SK-N-SH treated with all-trans-retinoic acid at 6 μM for 48 hours (cell line): Measurements from ENCODE around the gene CXCR1.

Experiments used
- ATAC-seq: fragments of 200-7000 bp; cut with Tn5 transposase; 3 replicates; pipeline ENCODE4 v1.9.1; 2020; ENCODE audit warnings: mild to moderate bottlenecking, moderate library complexity
- ARNTL ChIP-seq: fragments of 450-650 bp; formaldehyde crosslinking; IDR thresholded peaks from 2 replicates; pipeline ENCODE4 v1.5.0; 2020; ENCODE audit warnings: low read depth, mild to moderate bottlenecking, moderate library complexity, borderline replicate concordance
- BACH2 ChIP-seq: fragments of 250-450 bp; sonication (Bioruptor Pico); IDR thresholded peaks from 2 replicates; pipeline ENCODE4 v1.9.0; 2021; ENCODE audit warnings: mild to moderate bottlenecking, borderline replicate concordance
- CSDC2 ChIP-seq: fragments of 250-450 bp; sonication (Bioruptor Pico); IDR thresholded peaks from 2 replicates; pipeline ENCODE4 v1.5.0; 2020; ENCODE audit warnings: mild to moderate bottlenecking, moderate library complexity
- ESRRG ChIP-seq: fragments of 250-450 bp; sonication (Bioruptor Pico); IDR thresholded peaks from 2 replicates; pipeline ENCODE4 v1.6.1; 2021; ENCODE audit warnings: mild to moderate bottlenecking
- GLIS3 ChIP-seq: fragments of 250-450 bp; sonication (Bioruptor Pico); IDR thresholded peaks from 2 replicates; pipeline ENCODE4 v1.5.0; 2020; ENCODE audit warnings: mild to moderate bottlenecking, moderate library complexity
- ISL1 ChIP-seq: fragments of 250-450 bp; sonication (Bioruptor Pico); IDR thresholded peaks from 2 replicates; pipeline ENCODE4 v2.1.2; 2022; ENCODE audit warnings: mild to moderate bottlenecking, moderate library complexity
- OSR1 ChIP-seq: fragments of 250-450 bp; sonication (Bioruptor Pico); IDR thresholded peaks from 2 replicates; pipeline ENCODE4 v1.8.0; 2022; ENCODE audit warnings: moderate library complexity, mild to moderate bottlenecking, inconsistent platforms
- PPARA ChIP-seq: fragments of 250-450 bp; sonication (Bioruptor Pico); IDR thresholded peaks from 2 replicates; pipeline ENCODE4 v1.5.0; 2020; ENCODE audit warnings: mild to moderate bottlenecking, borderline replicate concordance
- RARB ChIP-seq: fragments of 250-450 bp; sonication (Bioruptor Pico); IDR thresholded peaks from 2 replicates; pipeline ENCODE4 v1.8.0; 2021; ENCODE audit warnings: mild to moderate bottlenecking, moderate library complexity
- SNAI2 ChIP-seq: fragments of 250-450 bp; sonication (Bioruptor Pico); IDR thresholded peaks from 2 replicates; pipeline ENCODE4 v1.5.0; 2020; ENCODE audit warnings: mild to moderate bottlenecking, moderate library complexity
- TCF4 ChIP-seq: fragments of 250-450 bp; sonication (Bioruptor Pico); IDR thresholded peaks from 2 replicates; pipeline ENCODE4 v1.8.0; 2021; ENCODE audit warnings: mild to moderate bottlenecking, moderate library complexity, borderline replicate concordance
- ZC3H10 ChIP-seq: fragments of 250-450 bp; sonication (Bioruptor Pico); IDR thresholded peaks from 2 replicates; pipeline ENCODE4 v1.5.1; 2021; ENCODE audit warnings: mild to moderate bottlenecking, moderate library complexity
- ZFP3 ChIP-seq: fragments of 250-450 bp; sonication (Bioruptor Pico); IDR thresholded peaks from 2 replicates; pipeline ENCODE4 v1.5.0; 2020; ENCODE audit warnings: mild to moderate bottlenecking, moderate library complexity
- ZFP30 ChIP-seq: fragments of 450-650 bp; formaldehyde crosslinking; IDR thresholded peaks from 2 replicates; pipeline ENCODE4 v1.5.0; 2022; ENCODE audit warnings: mild to moderate bottlenecking, moderate library complexity
- ZNF565 ChIP-seq: fragments of 450-650 bp; formaldehyde crosslinking; conservative IDR thresholded peaks from 2 replicates; pipeline ENCODE4 v1.5.0; 2020; ENCODE audit warnings: low read depth, mild to moderate bottlenecking, moderate library complexity
- ZNF70 ChIP-seq: fragments of 450-650 bp; formaldehyde crosslinking; IDR thresholded peaks from 2 replicates; pipeline ENCODE4 v1.5.0; 2020; ENCODE audit warnings: mild to moderate bottlenecking, moderate library complexity
- ZNF8 ChIP-seq: fragments of 450-650 bp; formaldehyde crosslinking; IDR thresholded peaks from 2 replicates; pipeline ENCODE4 v1.5.0; 2020; ENCODE audit warnings: mild to moderate bottlenecking, moderate library complexity
- TF ChIP-seq, protein P1 (sequence below): fragments of 250-450 bp; sonication (Bioruptor Pico); IDR thresholded peaks from 2 replicates; pipeline ENCODE4 v1.8.0; 2020; ENCODE audit warnings: mild to moderate bottlenecking, moderate library complexity, borderline replicate concordance
- TF ChIP-seq, protein P2 (sequence below): fragments of 250-450 bp; sonication (Bioruptor Pico); IDR thresholded peaks from 2 replicates; pipeline ENCODE4 v1.5.0; 2020; ENCODE audit warnings: mild to moderate bottlenecking, moderate library complexity
- TF ChIP-seq, protein P3 (sequence below): fragments of 250-450 bp; sonication (Bioruptor Pico); IDR thresholded peaks from 2 replicates; pipeline ENCODE4 v1.5.1; 2020; ENCODE audit warnings: low read depth, mild to moderate bottlenecking, moderate library complexity
- TF ChIP-seq, protein P4 (sequence below): fragments of 250-450 bp; sonication (Bioruptor Pico); IDR thresholded peaks from 2 replicates; pipeline ENCODE4 v1.5.1; 2021; ENCODE audit warnings: mild to moderate bottlenecking, moderate library complexity
- TF ChIP-seq, protein P5 (sequence below): fragments of 250-450 bp; sonication (Bioruptor Pico); IDR thresholded peaks from 2 replicates; pipeline ENCODE4 v1.8.0; 2021; ENCODE audit warnings: low read depth, mild to moderate bottlenecking, moderate library complexity, borderline replicate concordance

Gene CXCR1

DNA sequence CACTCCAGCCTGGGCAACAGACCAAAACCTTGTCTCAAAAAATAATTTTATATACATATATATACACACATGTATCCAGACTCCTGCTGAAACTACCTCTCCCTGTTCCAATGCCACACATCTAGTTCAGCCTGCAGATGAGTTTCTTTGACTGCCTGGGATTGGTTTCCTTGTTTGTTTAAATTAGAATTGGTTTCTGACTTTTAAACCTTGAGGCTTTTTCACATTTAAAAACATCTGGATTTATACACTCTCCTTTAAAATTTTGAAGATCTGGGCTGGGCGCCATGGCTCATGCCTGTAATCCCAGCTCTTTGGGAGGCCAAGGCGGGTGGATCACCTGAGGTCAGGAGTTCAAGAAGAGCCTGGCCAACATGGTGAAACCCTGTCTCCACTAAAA lies 21.8 kb upstream of the CXCR1 start:
- TF ChIP-seq ARNTL: no peak
- TF ChIP-seq, protein P1, sequence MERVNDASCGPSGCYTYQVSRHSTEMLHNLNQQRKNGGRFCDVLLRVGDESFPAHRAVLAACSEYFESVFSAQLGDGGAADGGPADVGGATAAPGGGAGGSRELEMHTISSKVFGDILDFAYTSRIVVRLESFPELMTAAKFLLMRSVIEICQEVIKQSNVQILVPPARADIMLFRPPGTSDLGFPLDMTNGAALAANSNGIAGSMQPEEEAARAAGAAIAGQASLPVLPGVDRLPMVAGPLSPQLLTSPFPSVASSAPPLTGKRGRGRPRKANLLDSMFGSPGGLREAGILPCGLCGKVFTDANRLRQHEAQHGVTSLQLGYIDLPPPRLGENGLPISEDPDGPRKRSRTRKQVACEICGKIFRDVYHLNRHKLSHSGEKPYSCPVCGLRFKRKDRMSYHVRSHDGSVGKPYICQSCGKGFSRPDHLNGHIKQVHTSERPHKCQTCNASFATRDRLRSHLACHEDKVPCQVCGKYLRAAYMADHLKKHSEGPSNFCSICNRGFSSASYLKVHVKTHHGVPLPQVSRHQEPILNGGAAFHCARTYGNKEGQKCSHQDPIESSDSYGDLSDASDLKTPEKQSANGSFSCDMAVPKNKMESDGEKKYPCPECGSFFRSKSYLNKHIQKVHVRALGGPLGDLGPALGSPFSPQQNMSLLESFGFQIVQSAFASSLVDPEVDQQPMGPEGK: no peak
- TF ChIP-seq, all 23 proteins: peak for 0
- no peak for ATAC-seq

DNA sequence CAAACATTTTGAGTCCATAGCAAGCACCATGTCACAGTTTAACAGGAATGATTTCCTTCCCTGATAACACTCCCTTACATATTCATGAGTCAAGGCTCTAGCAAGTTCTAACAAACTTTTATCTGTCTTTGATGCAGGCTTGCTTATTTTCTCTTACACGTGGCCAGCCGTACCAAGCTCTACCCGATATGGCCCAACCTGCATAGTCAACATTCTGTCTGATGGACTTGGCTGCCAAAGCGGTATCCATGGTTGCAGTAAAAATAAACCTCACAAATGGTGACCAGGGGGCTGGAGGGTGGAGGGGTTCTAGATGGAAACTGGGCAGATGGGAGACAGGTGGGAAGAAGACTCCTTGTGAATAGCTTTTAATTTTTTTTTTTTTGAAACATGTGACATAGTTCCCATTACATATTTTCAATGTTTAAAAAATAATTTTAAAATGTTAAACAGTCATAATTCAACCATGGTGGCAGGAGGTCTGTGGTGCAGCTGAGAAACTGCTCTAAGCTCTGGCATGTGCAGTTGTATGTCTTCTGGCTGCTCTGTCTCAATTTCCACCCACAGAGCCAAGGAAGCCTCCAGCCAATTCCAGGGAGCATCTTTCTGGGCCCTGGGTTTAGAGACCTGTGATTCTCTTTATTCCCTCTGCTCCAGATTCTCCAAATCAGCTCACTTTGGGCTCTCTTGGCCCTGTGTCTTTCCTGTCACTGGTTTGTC lies 20.7 kb upstream of the CXCR1 start:
- no peak for TF ChIP-seq ZFP3 (CRISPR knock-in tag)
- no peak for TF ChIP-seq ZNF8 (CRISPR knock-in tag)
- TF ChIP-seq, protein P2, sequence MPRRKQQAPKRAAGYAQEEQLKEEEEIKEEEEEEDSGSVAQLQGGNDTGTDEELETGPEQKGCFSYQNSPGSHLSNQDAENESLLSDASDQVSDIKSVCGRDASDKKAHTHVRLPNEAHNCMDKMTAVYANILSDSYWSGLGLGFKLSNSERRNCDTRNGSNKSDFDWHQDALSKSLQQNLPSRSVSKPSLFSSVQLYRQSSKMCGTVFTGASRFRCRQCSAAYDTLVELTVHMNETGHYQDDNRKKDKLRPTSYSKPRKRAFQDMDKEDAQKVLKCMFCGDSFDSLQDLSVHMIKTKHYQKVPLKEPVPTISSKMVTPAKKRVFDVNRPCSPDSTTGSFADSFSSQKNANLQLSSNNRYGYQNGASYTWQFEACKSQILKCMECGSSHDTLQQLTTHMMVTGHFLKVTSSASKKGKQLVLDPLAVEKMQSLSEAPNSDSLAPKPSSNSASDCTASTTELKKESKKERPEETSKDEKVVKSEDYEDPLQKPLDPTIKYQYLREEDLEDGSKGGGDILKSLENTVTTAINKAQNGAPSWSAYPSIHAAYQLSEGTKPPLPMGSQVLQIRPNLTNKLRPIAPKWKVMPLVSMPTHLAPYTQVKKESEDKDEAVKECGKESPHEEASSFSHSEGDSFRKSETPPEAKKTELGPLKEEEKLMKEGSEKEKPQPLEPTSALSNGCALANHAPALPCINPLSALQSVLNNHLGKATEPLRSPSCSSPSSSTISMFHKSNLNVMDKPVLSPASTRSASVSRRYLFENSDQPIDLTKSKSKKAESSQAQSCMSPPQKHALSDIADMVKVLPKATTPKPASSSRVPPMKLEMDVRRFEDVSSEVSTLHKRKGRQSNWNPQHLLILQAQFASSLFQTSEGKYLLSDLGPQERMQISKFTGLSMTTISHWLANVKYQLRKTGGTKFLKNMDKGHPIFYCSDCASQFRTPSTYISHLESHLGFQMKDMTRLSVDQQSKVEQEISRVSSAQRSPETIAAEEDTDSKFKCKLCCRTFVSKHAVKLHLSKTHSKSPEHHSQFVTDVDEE (CRISPR knock-in tag): no peak
- TF ChIP-seq SNAI2: no peak
- TF ChIP-seq ZNF70: no peak
- no peak for TF ChIP-seq GLIS3 (CRISPR knock-in tag)
- TF ChIP-seq ZFP30 (CRISPR knock-in tag): no peak
- no peak for TF ChIP-seq ISL1 (CRISPR knock-in tag)
- TF ChIP-seq, protein P3, sequence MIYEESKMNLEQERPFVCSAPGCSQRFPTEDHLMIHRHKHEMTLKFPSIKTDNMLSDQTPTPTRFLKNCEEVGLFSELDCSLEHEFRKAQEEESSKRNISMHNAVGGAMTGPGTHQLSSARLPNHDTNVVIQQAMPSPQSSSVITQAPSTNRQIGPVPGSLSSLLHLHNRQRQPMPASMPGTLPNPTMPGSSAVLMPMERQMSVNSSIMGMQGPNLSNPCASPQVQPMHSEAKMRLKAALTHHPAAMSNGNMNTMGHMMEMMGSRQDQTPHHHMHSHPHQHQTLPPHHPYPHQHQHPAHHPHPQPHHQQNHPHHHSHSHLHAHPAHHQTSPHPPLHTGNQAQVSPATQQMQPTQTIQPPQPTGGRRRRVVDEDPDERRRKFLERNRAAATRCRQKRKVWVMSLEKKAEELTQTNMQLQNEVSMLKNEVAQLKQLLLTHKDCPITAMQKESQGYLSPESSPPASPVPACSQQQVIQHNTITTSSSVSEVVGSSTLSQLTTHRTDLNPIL (CRISPR knock-in tag): no peak
- TF ChIP-seq, protein P1: no peak
- TF ChIP-seq RARB (CRISPR knock-in tag): no peak
- TF ChIP-seq ZNF565: no peak
- TF ChIP-seq PPARA (CRISPR knock-in tag): no peak

DNA sequence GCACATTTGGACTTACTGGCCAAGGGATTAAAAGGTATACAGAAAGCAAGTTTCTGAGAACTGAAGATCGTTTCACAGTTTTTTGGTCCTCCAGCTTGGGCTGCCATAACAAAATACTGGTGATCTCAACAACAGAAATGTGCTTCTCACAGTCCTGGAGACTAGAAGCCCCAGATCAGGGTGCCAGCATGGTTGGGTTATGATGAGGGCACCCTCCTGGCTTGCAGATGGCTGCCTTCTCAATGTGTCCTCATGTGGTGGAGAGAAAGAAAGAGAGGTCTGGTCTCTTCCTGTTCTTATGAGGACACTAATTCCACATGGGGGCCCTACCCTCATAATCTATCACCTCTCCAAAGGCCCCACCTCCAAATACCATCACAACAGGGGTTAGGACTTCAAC lies 20.1 kb upstream of the CXCR1 start:
- ATAC-seq: no peak; the same call in 2 of the 3 replicates
- TF ChIP-seq OSR1: no peak
- no peak for TF ChIP-seq ZNF565
- TF ChIP-seq RARB (CRISPR knock-in tag): no peak
- TF ChIP-seq PPARA (CRISPR knock-in tag): no peak
- TF ChIP-seq ARNTL: no peak
- TF ChIP-seq ZFP30 (CRISPR knock-in tag): no peak
- no peak for TF ChIP-seq BACH2
- TF ChIP-seq TCF4: no peak
- no peak for TF ChIP-seq CSDC2
- TF ChIP-seq, protein P1: no peak
- TF ChIP-seq ESRRG (CRISPR knock-in tag): no peak
- TF ChIP-seq SNAI2: no peak
- no peak for TF ChIP-seq ZC3H10 (CRISPR knock-in tag)
- TF ChIP-seq, protein P4, sequence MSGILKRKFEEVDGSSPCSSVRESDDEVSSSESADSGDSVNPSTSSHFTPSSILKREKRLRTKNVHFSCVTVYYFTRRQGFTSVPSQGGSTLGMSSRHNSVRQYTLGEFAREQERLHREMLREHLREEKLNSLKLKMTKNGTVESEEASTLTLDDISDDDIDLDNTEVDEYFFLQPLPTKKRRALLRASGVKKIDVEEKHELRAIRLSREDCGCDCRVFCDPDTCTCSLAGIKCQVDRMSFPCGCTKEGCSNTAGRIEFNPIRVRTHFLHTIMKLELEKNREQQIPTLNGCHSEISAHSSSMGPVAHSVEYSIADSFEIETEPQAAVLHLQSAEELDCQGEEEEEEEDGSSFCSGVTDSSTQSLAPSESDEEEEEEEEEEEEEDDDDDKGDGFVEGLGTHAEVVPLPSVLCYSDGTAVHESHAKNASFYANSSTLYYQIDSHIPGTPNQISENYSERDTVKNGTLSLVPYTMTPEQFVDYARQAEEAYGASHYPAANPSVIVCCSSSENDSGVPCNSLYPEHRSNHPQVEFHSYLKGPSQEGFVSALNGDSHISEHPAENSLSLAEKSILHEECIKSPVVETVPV (CRISPR knock-in tag): no peak
- TF ChIP-seq ISL1 (CRISPR knock-in tag): no peak
- TF ChIP-seq ZFP3 (CRISPR knock-in tag): no peak
- TF ChIP-seq, protein P5, sequence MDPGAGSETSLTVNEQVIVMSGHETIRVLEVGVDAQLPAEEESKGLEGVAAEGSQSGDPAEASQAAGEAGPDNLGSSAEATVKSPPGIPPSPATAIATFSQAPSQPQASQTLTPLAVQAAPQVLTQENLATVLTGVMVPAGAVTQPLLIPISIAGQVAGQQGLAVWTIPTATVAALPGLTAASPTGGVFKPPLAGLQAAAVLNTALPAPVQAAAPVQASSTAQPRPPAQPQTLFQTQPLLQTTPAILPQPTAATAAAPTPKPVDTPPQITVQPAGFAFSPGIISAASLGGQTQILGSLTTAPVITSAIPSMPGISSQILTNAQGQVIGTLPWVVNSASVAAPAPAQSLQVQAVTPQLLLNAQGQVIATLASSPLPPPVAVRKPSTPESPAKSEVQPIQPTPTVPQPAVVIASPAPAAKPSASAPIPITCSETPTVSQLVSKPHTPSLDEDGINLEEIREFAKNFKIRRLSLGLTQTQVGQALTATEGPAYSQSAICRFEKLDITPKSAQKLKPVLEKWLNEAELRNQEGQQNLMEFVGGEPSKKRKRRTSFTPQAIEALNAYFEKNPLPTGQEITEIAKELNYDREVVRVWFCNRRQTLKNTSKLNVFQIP (CRISPR knock-in tag): no peak
- no peak for TF ChIP-seq ZNF70
- no peak for TF ChIP-seq GLIS3 (CRISPR knock-in tag)
- no peak for TF ChIP-seq ZNF8 (CRISPR knock-in tag)

More for the DNA sequence above, 20.7 kb upstream of the CXCR1 start:
- no peak for ATAC-seq
